ENCODE data around the gene DSCAM. TPM values are rescaled to one million over a fixed set of nuclear protein-coding genes. Genes with fewer than 3 reads are reported as not detected.

Gene DSCAM
- total RNA-seq, 1 donor = not detected

- Histone ChIP-seq H3K4me3 (ENCODE audit: insufficient read depth, low read length) (no peak overlapping the region), H3K4me2 (ENCODE audit: insufficient read depth, low read length) (no peak overlapping the region), H3K27ac (ENCODE audit: low read depth, low read length) (no peak overlapping the region), H3K36me3 (ENCODE audit: insufficient read depth, low read length) (no peaks in the 10 kb centered on the region), H4K20me1 (ENCODE audit: insufficient read depth, low read length) (no peaks in the 10 kb centered on the region), H3K4me1 (ENCODE audit: insufficient read depth, low read length) (no peaks in the 10 kb centered on the region), H3K27me3 (ENCODE audit: insufficient read depth, low read length) (no peaks in the 10 kb centered on the region), H3K9me3 (ENCODE audit: low read depth, low read length) (peaks cover 10% of the 10 kb centered on the region), H3K79me2 (ENCODE audit: insufficient read depth, low read length) (no peaks in the 10 kb centered on the region), H2AFZ (ENCODE audit: low read length) (no peak overlapping the region)
- TF ChIP-seq CTCF (IDR thresholded peaks at IDR 0.05; ENCODE audit: extremely low read depth, low read depth, low read length) = no peak
- DNase-seq (ENCODE audit: insufficient read length, low spot score, missing footprints) = no peak
These were observed 473.2 kb downstream of the DSCAM start for GRCh38 chr21:40373761-40374160.

DNA sequence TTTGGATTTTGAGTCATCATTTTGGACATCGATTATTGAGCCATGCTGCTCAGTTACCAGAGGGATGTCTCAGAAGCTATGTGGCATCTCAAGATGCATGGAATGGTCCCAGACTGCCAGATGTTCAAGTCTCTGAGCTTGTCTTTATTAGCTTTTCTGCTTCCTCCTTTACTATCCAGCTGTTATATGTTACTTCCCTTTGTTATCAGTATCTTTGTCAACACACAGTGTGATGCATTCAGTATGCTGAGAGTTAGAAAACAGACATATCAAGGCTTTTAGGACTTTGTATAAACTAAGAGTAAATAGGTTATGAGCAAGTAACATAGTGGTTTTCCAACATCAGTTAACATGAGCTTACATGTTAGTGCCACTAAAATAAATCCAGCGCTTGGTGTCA is 474.5 kb downstream of the DSCAM start:
- no peaks in the 10 kb centered on the region for H4K20me1 ChIP-seq (ENCODE audit: insufficient read depth, low read length)
- TF ChIP-seq CTCF (IDR thresholded peaks at IDR 0.05; ENCODE audit: extremely low read depth, low read depth, low read length) = no peak
- no peaks in the 10 kb centered on the region for H3K79me2 ChIP-seq (ENCODE audit: insufficient read depth, low read length)
- H3K36me3 ChIP-seq (ENCODE audit: insufficient read depth, low read length) = no peaks in the 10 kb centered on the region
- DNase-seq (ENCODE audit: insufficient read length, low spot score, missing footprints) = no peak
- H2AFZ ChIP-seq (ENCODE audit: low read length) = no peak overlapping the region
- no peaks in the 10 kb centered on the region for H3K4me1 ChIP-seq (ENCODE audit: insufficient read depth, low read length)
- no peak overlapping the region for H3K4me2 ChIP-seq (ENCODE audit: insufficient read depth, low read length)
- peaks cover 8% of the 10 kb centered on the region for H3K9me3 ChIP-seq (ENCODE audit: low read depth, low read length)
- no peaks in the 10 kb centered on the region for H3K27me3 ChIP-seq (ENCODE audit: insufficient read depth, low read length)
- no peak overlapping the region for H3K27ac ChIP-seq (ENCODE audit: low read depth, low read length)
- no peak overlapping the region for H3K4me3 ChIP-seq (ENCODE audit: insufficient read depth, low read length)

GRCh38 chr21:40371329-40371728 is 475.6 kb downstream of the DSCAM start:
- H3K9me3 ChIP-seq (ENCODE audit: low read depth, low read length) = peaks cover 8% of the 10 kb centered on the region
- H3K4me2 ChIP-seq (ENCODE audit: insufficient read depth, low read length) = no peak overlapping the region
- H3K4me3 ChIP-seq (ENCODE audit: insufficient read depth, low read length) = no peak overlapping the region
- H2AFZ ChIP-seq (ENCODE audit: low read length) = no peak overlapping the region
- no peaks in the 10 kb centered on the region for H4K20me1 ChIP-seq (ENCODE audit: insufficient read depth, low read length)
- H3K27me3 ChIP-seq (ENCODE audit: insufficient read depth, low read length) = no peaks in the 10 kb centered on the region
- no peaks in the 10 kb centered on the region for H3K79me2 ChIP-seq (ENCODE audit: insufficient read depth, low read length)
- no peak for TF ChIP-seq CTCF (IDR thresholded peaks at IDR 0.05; ENCODE audit: extremely low read depth, low read depth, low read length)
- H3K27ac ChIP-seq (ENCODE audit: low read depth, low read length) = no peak overlapping the region
- DNase-seq (ENCODE audit: insufficient read length, low spot score, missing footprints) = no peak
- no peaks in the 10 kb centered on the region for H3K4me1 ChIP-seq (ENCODE audit: insufficient read depth, low read length)
- no peaks in the 10 kb centered on the region for H3K36me3 ChIP-seq (ENCODE audit: insufficient read depth, low read length)

DNA sequence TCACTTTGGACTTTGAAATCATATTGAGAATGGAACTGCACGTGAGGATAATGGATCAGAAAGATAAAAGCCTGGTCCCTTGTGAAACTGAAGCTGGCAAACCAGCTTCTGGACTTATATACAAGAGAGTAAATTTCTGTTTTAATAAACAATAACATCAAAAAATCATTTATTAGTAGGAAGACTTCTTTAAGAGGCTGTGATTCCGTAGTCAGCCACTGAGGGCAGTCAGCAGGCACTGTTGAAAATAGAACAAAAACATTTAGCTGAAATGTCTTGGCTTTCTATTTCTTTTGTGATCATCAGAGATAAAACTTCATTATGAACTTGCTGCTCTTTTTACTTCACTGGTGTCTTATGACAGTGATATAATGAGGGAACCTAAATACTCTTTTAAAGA is 490.3 kb downstream of the DSCAM start:
- Histone ChIP-seq H3K4me3 (ENCODE audit: insufficient read depth, low read length) (no peak overlapping the region), H3K27ac (ENCODE audit: low read depth, low read length) (no peak overlapping the region), H3K4me1 (ENCODE audit: insufficient read depth, low read length) (no peaks in the 10 kb centered on the region), H3K4me2 (ENCODE audit: insufficient read depth, low read length) (no peak overlapping the region), H2AFZ (ENCODE audit: low read length) (no peak overlapping the region), H3K36me3 (ENCODE audit: insufficient read depth, low read length) (no peaks in the 10 kb centered on the region), H4K20me1 (ENCODE audit: insufficient read depth, low read length) (no peaks in the 10 kb centered on the region), H3K27me3 (ENCODE audit: insufficient read depth, low read length) (no peaks in the 10 kb centered on the region), H3K79me2 (ENCODE audit: insufficient read depth, low read length) (no peaks in the 10 kb centered on the region), H3K9me3 (ENCODE audit: low read depth, low read length) (no peaks in the 10 kb centered on the region)
- no peak for TF ChIP-seq CTCF (IDR thresholded peaks at IDR 0.05; ENCODE audit: extremely low read depth, low read depth, low read length)
- DNase-seq (ENCODE audit: insufficient read length, low spot score, missing footprints) = no peak

Data from osteoblast (primary cell).